HG03469 (cell line): ENCODE data around the gene RGS3.

Experiments
- ATAC-seq: cut with Tn5 transposase; IDR thresholded peaks from one replicate; pipeline ENCODE4 v1.9.1; 2021; ENCODE audit warnings: mild to moderate bottlenecking, moderate library complexity, moderate number of reproducible peaks; ENCODE audit not compliant: unreplicated experiment

The RGS3 gene

GRCh38 chr9:113528088-113528487 lies 64.6 kb downstream of the RGS3 start:
- ATAC-seq = no peak

GRCh38 chr9:113528811-113529210 lies 65.3 kb downstream of the RGS3 start:
- ATAC-seq = no peak

GRCh38 chr9:113529336-113530009 lies 65.9 kb downstream of the RGS3 start:
- ATAC-seq = no peak

GRCh38 chr9:113530022-113530635 lies 66.6 kb downstream of the RGS3 start:
- no peak for ATAC-seq

- no peak for ATAC-seq
These were observed 67.4 kb downstream of the RGS3 start for GRCh38 chr9:113530942-113531341.

- ATAC-seq = no peak
These were observed 68.6 kb downstream of the RGS3 start for GRCh38 chr9:113531919-113532808.

- ATAC-seq = no peak
These were observed 69.3 kb downstream of the RGS3 start for GRCh38 chr9:113532809-113533190.

GRCh38 chr9:113533335-113534225 lies 70.1 kb downstream of the RGS3 start:
- no peak for ATAC-seq

- ATAC-seq = no peak
These were observed 72.2 kb downstream of the RGS3 start for GRCh38 chr9:113535756-113536155.

GRCh38 chr9:113536166-113536482 lies 72.6 kb downstream of the RGS3 start:
- no peak for ATAC-seq

GRCh38 chr9:113536483-113537228 lies 73.1 kb downstream of the RGS3 start:
- ATAC-seq = no peak

GRCh38 chr9:113537229-113537810 lies 73.8 kb downstream of the RGS3 start:
- ATAC-seq = no peak

- ATAC-seq = no peak
These were observed 74.6 kb downstream of the RGS3 start for GRCh38 chr9:113538131-113538530.

- ATAC-seq = no peak
These were observed 75.3 kb downstream of the RGS3 start for GRCh38 chr9:113538701-113539430.

- ATAC-seq = no peak
These were observed 76.9 kb downstream of the RGS3 start for GRCh38 chr9:113540466-113540865.

GRCh38 chr9:113541019-113541900 lies 77.7 kb downstream of the RGS3 start:
- no peak for ATAC-seq

GRCh38 chr9:113542006-113542405 lies 78.5 kb downstream of the RGS3 start:
- ATAC-seq = no peak

GRCh38 chr9:113542741-113543140 lies 79.2 kb downstream of the RGS3 start:
- ATAC-seq = no peak
